K562 (cell line): ENCODE data around the gene BCL2L13. TPM values are rescaled to one million over a fixed set of nuclear protein-coding genes. Genes with fewer than 3 reads are reported as not detected.

Experiments
- BDP1 ChIP-seq: IDR thresholded peaks from 3 replicates; pipeline ENCODE4 v1.6.1; 2011; ENCODE audit not compliant: insufficient read length, insufficient read depth
- GATAD2B ChIP-seq: fragments of 450-650 bp; IDR thresholded peaks from 2 replicates; pipeline ENCODE4 v1.6.1; 2017; ENCODE audit warnings: mild to moderate bottlenecking, borderline replicate concordance
- IFI16 ChIP-seq: fragments of 250-450 bp; sonication (Bioruptor Pico); IDR thresholded peaks from 2 replicates; pipeline ENCODE4 v2.1.2; 2022; ENCODE audit warnings: mild to moderate bottlenecking, inconsistent platforms
- KAT7 ChIP-seq: sonication (generic); formaldehyde crosslinking; IDR thresholded peaks from 2 replicates; pipeline ENCODE4 v1.8.0; 2022; ENCODE audit warnings: missing genetic modification reagents, mild to moderate bottlenecking, borderline replicate concordance
- NR3C1 ChIP-seq: sonication (generic); formaldehyde crosslinking; IDR thresholded peaks from 2 replicates; pipeline ENCODE4 v1.8.1; 2022; ENCODE audit warnings: missing genetic modification reagents
- NUFIP1 ChIP-seq: fragments of 450-650 bp; IDR thresholded peaks from 2 replicates; pipeline ENCODE4 v1.6.1; 2018; ENCODE audit not compliant: partially characterized antibody
- POLR2G ChIP-seq: fragments of 200-400 bp; formaldehyde crosslinking; IDR thresholded peaks from 2 replicates; pipeline ENCODE4 v1.6.1; 2017; ENCODE audit warnings: low read depth, mild to moderate bottlenecking, antibody characterized with exemption, low read length, moderate library complexity
- PYGO2 ChIP-seq: fragments of 450-650 bp; IDR thresholded peaks from 2 replicates; pipeline ENCODE4 v1.6.1; 2016; ENCODE audit warnings: mild to moderate bottlenecking, missing genetic modification characterization, moderate library complexity, missing compliant biosample characterization
- RFX1 ChIP-seq: fragments of 450-650 bp; IDR thresholded peaks from 2 replicates; pipeline ENCODE4 v1.6.1; 2016; ENCODE audit warnings: mild to moderate bottlenecking, moderate library complexity
- SRSF9 ChIP-seq: fragments of 200-400 bp; formaldehyde crosslinking; IDR thresholded peaks from 2 replicates; pipeline ENCODE4 v1.6.1; 2017; ENCODE audit warnings: low read depth, low read length, borderline replicate concordance
- SUPT5H ChIP-seq: fragments of 450-650 bp; IDR thresholded peaks from 2 replicates; pipeline ENCODE4 v1.6.1; 2016
- THRAP3 ChIP-seq: fragments of 450-650 bp; IDR thresholded peaks from 2 replicates; pipeline ENCODE4 v1.6.1; 2016; ENCODE audit warnings: mild to moderate bottlenecking, inconsistent platforms, borderline replicate concordance
- YY1 ChIP-seq, 3 experiments: IDR thresholded peaks; 2 replicates each; pipeline ENCODE4 v1.6.1; 2011; ENCODE audit warnings: low read length in 2 of 3, mild to moderate bottlenecking in 2 of 3, moderate library complexity in 2 of 3, borderline replicate concordance in 1 of 3, control low read depth in 1 of 3, low read depth in 1 of 3; ENCODE audit not compliant: insufficient read depth in 3 of 3, insufficient replicate concordance in 2 of 3, control insufficient read depth in 1 of 3, insufficient read length in 1 of 3; ENCODE audit errors: extremely low read depth in 1 of 3
- ZBED1 ChIP-seq: IDR thresholded peaks from 2 replicates; pipeline ENCODE4 v1.6.1; 2014
- ZKSCAN8 ChIP-seq: fragments of 200-800 bp; sonication (Bioruptor generic); IDR thresholded peaks from 2 replicates; pipeline ENCODE4 v1.6.1; 2016; ENCODE audit warnings: missing genetic modification characterization, missing compliant biosample characterization
- ZNF24 ChIP-seq: fragments of 450-650 bp; IDR thresholded peaks from 2 replicates; pipeline ENCODE4 v1.6.1; 2016
- ZNF311 ChIP-seq: fragments of 250-450 bp; sonication (Bioruptor Pico); IDR thresholded peaks from 2 replicates; pipeline ENCODE4 v1.4.0; 2020; ENCODE audit warnings: mild to moderate bottlenecking, moderate library complexity
- ZNF766 ChIP-seq: fragments of 200-800 bp; sonication (Bioruptor generic); conservative IDR thresholded peaks from 2 replicates; pipeline ENCODE4 v1.6.1; 2016; ENCODE audit warnings: missing genetic modification characterization, missing compliant biosample characterization
- polyA plus RNA-seq, 8 experiments: library from polyadenylated mRNA; depleted of rRNA in 4 of 8; stranded (reverse) in 5 of 8; unstranded in 3 of 8; fragments of >200 nt; fragmentation: Nextera tagmentation in 2 of 8; fragmentation: Illumina TruSeq in 1 of 8; extraction: Ambion mirVana in 2 of 8; extraction: Trizol in 1 of 8; gene quantifications; 2 replicates each; pipeline versions ENCODE4 v1.2.1 to v1.2.3, GENCODE V29; 2011 to 2014; ENCODE audit warnings: inconsistent platforms in 1 of 8, missing spikeins in 1 of 8
- total RNA-seq, 7 experiments: library from RNA; depleted of rRNA in 6 of 7; stranded (reverse); fragments of >200 nt in 6 of 7; fragmentation: Illumina TruSeq in 2 of 7; extraction: Trizol in 2 of 7; gene quantifications; 2 replicates each; pipeline versions ENCODE4 v1.2.1 to v1.2.3, GENCODE V29; 2011 to 2021; ENCODE audit warnings: low replicate concordance in 1 of 7
- TF ChIP-seq, protein P1 (sequence below): fragments of 450-650 bp; IDR thresholded peaks from 2 replicates; pipeline ENCODE4 v1.7.1; 2018; ENCODE audit warnings: mild to moderate bottlenecking, low read depth; ENCODE audit not compliant: partially characterized antibody
- TF ChIP-seq, protein P2 (sequence below): fragments of 250-450 bp; sonication (Bioruptor Pico); IDR thresholded peaks from 2 replicates; pipeline ENCODE4 v1.8.0; 2022; ENCODE audit warnings: inconsistent platforms
- TF ChIP-seq, protein P3 (sequence below): sonication (generic); formaldehyde crosslinking; IDR thresholded peaks from 2 replicates; pipeline ENCODE4 v1.8.0; 2023; ENCODE audit warnings: mild to moderate bottlenecking, missing genetic modification reagents

BCL2L13 gene
- total and polyA plus RNA-seq, 9 of the 15 experiments (the other 6 are each of a cell fraction or from before 2014, with no cell fraction given), result 41.5 to 63.4 (median 56.5) TPM

- TF ChIP-seq THRAP3, result no peak
- TF ChIP-seq IFI16 (CRISPR knock-in tag), result no peak
- TF ChIP-seq NUFIP1, result no peak
- peak; percentile 88 for TF ChIP-seq SUPT5H
- no peak for TF ChIP-seq PYGO2
- TF ChIP-seq RFX1, result no peak
- no peak for TF ChIP-seq ZKSCAN8 (CRISPR knock-in tag)
- no peak for TF ChIP-seq GATAD2B
- TF ChIP-seq ZNF24, result no peak
- no peak for TF ChIP-seq ZNF766
- no peak for TF ChIP-seq SRSF9
- no peak for TF ChIP-seq YY1 (IDR thresholded peaks at IDR 0.05; ENCODE audit: borderline replicate concordance in 1 of 3, control insufficient read depth in 1 of 3, extremely low read depth in 1 of 3, insufficient read depth in 3 of 3, insufficient read length in 1 of 3, insufficient replicate concordance in 2 of 3, low read depth in 1 of 3, low read length in 2 of 3)
- no peak for TF ChIP-seq ZNF311 (CRISPR knock-in tag)
- TF ChIP-seq KAT7 (CRISPR knock-in tag), result peak; percentile 82; the same call in 1 of the 2 replicates
- TF ChIP-seq, protein P1, sequence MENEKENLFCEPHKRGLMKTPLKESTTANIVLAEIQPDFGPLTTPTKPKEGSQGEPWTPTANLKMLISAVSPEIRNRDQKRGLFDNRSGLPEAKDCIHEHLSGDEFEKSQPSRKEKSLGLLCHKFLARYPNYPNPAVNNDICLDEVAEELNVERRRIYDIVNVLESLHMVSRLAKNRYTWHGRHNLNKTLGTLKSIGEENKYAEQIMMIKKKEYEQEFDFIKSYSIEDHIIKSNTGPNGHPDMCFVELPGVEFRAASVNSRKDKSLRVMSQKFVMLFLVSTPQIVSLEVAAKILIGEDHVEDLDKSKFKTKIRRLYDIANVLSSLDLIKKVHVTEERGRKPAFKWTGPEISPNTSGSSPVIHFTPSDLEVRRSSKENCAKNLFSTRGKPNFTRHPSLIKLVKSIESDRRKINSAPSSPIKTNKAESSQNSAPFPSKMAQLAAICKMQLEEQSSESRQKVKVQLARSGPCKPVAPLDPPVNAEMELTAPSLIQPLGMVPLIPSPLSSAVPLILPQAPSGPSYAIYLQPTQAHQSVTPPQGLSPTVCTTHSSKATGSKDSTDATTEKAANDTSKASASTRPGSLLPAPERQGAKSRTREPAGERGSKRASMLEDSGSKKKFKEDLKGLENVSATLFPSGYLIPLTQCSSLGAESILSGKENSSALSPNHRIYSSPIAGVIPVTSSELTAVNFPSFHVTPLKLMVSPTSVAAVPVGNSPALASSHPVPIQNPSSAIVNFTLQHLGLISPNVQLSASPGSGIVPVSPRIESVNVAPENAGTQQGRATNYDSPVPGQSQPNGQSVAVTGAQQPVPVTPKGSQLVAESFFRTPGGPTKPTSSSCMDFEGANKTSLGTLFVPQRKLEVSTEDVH, result peak; percentile 98
- no peak for TF ChIP-seq BDP1
- TF ChIP-seq POLR2G, result peak; percentile 71
- TF ChIP-seq, protein P2, sequence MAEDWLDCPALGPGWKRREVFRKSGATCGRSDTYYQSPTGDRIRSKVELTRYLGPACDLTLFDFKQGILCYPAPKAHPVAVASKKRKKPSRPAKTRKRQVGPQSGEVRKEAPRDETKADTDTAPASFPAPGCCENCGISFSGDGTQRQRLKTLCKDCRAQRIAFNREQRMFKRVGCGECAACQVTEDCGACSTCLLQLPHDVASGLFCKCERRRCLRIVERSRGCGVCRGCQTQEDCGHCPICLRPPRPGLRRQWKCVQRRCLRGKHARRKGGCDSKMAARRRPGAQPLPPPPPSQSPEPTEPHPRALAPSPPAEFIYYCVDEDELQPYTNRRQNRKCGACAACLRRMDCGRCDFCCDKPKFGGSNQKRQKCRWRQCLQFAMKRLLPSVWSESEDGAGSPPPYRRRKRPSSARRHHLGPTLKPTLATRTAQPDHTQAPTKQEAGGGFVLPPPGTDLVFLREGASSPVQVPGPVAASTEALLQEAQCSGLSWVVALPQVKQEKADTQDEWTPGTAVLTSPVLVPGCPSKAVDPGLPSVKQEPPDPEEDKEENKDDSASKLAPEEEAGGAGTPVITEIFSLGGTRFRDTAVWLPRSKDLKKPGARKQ (CRISPR knock-in tag), result no peak
- TF ChIP-seq, protein P3, sequence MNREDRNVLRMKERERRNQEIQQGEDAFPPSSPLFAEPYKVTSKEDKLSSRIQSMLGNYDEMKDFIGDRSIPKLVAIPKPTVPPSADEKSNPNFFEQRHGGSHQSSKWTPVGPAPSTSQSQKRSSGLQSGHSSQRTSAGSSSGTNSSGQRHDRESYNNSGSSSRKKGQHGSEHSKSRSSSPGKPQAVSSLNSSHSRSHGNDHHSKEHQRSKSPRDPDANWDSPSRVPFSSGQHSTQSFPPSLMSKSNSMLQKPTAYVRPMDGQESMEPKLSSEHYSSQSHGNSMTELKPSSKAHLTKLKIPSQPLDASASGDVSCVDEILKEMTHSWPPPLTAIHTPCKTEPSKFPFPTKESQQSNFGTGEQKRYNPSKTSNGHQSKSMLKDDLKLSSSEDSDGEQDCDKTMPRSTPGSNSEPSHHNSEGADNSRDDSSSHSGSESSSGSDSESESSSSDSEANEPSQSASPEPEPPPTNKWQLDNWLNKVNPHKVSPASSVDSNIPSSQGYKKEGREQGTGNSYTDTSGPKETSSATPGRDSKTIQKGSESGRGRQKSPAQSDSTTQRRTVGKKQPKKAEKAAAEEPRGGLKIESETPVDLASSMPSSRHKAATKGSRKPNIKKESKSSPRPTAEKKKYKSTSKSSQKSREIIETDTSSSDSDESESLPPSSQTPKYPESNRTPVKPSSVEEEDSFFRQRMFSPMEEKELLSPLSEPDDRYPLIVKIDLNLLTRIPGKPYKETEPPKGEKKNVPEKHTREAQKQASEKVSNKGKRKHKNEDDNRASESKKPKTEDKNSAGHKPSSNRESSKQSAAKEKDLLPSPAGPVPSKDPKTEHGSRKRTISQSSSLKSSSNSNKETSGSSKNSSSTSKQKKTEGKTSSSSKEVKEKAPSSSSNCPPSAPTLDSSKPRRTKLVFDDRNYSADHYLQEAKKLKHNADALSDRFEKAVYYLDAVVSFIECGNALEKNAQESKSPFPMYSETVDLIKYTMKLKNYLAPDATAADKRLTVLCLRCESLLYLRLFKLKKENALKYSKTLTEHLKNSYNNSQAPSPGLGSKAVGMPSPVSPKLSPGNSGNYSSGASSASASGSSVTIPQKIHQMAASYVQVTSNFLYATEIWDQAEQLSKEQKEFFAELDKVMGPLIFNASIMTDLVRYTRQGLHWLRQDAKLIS (CRISPR knock-in tag), result peak; percentile 57; the same call in 1 of the 2 replicates
- TF ChIP-seq NR3C1 (CRISPR knock-in tag), result no peak
- no peak for TF ChIP-seq ZBED1
These were observed 10.0 kb upstream of the BCL2L13 start, which contains the start of gene ATP6V1E1 (continued) for GRCh38 chr22:17628406-17629172.
